ENCODE data around the gene PHF21B. TPM values are rescaled to one million over a fixed set of nuclear protein-coding genes. Genes with fewer than 3 reads are reported as not detected.
A peak's percentile ranks its signal among the peaks of the same experiment; 100 is the strongest.

Gene PHF21B
- polyA plus RNA-seq, 3 donors, result 4.5 to 9.3 (median 8.5) TPM

GRCh38 chr22:44992166-44992565 lies 17.6 kb downstream of the PHF21B start:
- DNase-seq, result no peak

GRCh38 chr22:44991218-44991617 lies 18.6 kb downstream of the PHF21B start:
- DNase-seq, result no peak

GRCh38 chr22:44990810-44991209 lies 19.0 kb downstream of the PHF21B start:
- DNase-seq, result no peak

- no peak for DNase-seq
Observed at GRCh38 chr22:44990328-44990727, 19.5 kb downstream of the PHF21B start.

- no peak for DNase-seq
Observed at GRCh38 chr22:44988671-44989070, 21.1 kb downstream of the PHF21B start.

GRCh38 chr22:44986926-44987325 lies 22.9 kb downstream of the PHF21B start:
- DNase-seq, result no peak

GRCh38 chr22:44985906-44986527 lies 23.8 kb downstream of the PHF21B start:
- no peak for DNase-seq

GRCh38 chr22:44983878-44984482 lies 25.8 kb downstream of the PHF21B start:
- no peak for DNase-seq

- DNase-seq, result no peak
Observed at GRCh38 chr22:44982445-44982844, 27.4 kb downstream of the PHF21B start.

GRCh38 chr22:44981857-44982256 lies 27.9 kb downstream of the PHF21B start:
- no peak for DNase-seq

GRCh38 chr22:44979154-44979553 lies 30.7 kb downstream of the PHF21B start:
- no peak for DNase-seq

GRCh38 chr22:44975427-44976262 lies 34.2 kb downstream of the PHF21B start:
- peak; percentile 91 for DNase-seq

- DNase-seq, result no peak
Observed at GRCh38 chr22:44974454-44974853, 35.4 kb downstream of the PHF21B start.

- DNase-seq, result no peak
Observed at GRCh38 chr22:44973829-44974228, 36.0 kb downstream of the PHF21B start.

- no peak for DNase-seq
Observed at GRCh38 chr22:44972363-44973083, 37.3 kb downstream of the PHF21B start.

GRCh38 chr22:44971651-44972362 lies 38.0 kb downstream of the PHF21B start:
- DNase-seq, result no peak

GRCh38 chr22:44970291-44970690 lies 39.5 kb downstream of the PHF21B start:
- DNase-seq, result no peak

- DNase-seq, result no peak
Observed at GRCh38 chr22:44969817-44970216, 40.0 kb downstream of the PHF21B start.

- DNase-seq, result no peak
Observed at GRCh38 chr22:44968736-44969135, 41.1 kb downstream of the PHF21B start.

- DNase-seq, result no peak
Observed at GRCh38 chr22:44965171-44965570, 44.6 kb downstream of the PHF21B start.

- no peak for DNase-seq
Observed at GRCh38 chr22:44964722-44965078, 45.1 kb downstream of the PHF21B start.

Data from renal pelvis (tissue), 4 donors.